ENCODE results near the gene LRRK1.
A peak's percentile ranks its signal among the peaks of the same experiment; 100 is the strongest.

LRRK1 gene

DNA sequence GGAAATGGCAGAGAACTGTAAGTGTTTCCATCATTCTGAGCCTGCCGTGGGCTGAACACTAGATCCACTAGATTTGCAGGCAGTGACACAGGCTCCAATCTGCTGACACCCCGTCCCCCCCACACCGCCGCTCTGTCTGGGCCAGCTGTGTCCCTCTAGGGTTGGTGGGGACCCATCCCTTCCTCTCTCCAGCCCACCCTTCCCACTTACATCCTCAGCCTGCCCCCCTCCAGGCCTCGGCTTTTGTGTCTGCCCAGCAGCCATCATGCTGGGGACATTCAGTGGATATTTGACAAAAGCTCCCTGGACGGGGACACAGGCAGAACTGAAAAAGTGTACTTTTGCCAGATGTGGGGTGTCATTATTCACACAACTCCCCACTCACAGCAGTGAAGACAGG lies 10.7 kb upstream of the LRRK1 start:
- H3K27ac ChIP-seq: no peak overlapping the region
- TF ChIP-seq, protein P1, sequence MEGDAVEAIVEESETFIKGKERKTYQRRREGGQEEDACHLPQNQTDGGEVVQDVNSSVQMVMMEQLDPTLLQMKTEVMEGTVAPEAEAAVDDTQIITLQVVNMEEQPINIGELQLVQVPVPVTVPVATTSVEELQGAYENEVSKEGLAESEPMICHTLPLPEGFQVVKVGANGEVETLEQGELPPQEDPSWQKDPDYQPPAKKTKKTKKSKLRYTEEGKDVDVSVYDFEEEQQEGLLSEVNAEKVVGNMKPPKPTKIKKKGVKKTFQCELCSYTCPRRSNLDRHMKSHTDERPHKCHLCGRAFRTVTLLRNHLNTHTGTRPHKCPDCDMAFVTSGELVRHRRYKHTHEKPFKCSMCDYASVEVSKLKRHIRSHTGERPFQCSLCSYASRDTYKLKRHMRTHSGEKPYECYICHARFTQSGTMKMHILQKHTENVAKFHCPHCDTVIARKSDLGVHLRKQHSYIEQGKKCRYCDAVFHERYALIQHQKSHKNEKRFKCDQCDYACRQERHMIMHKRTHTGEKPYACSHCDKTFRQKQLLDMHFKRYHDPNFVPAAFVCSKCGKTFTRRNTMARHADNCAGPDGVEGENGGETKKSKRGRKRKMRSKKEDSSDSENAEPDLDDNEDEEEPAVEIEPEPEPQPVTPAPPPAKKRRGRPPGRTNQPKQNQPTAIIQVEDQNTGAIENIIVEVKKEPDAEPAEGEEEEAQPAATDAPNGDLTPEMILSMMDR (conservative IDR thresholded peaks at IDR 0.05): no peak

DNA sequence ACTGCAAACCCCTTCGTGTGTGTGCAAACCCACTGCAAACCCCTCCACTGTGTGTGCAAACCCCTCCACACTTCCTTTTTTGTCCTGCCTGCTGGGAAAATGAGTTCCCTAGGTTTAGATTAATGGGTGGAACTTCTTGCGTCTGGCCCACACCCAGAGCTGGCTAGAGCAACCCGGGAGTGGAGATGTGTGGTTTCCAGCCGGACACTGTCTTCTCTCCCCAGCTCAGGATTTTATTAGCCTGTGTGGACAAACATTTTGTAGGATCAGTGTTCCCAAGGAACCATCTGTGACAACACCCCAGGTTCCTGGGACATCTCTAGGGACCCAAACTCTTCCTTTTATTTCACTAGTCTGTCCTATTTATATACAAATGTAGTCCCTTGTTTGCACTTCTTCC lies 9.6 kb upstream of the LRRK1 start:
- TF ChIP-seq, protein P1 (conservative IDR thresholded peaks at IDR 0.05): no peak
- H3K27ac ChIP-seq: peak overlapping the region; percentile 27

DNA sequence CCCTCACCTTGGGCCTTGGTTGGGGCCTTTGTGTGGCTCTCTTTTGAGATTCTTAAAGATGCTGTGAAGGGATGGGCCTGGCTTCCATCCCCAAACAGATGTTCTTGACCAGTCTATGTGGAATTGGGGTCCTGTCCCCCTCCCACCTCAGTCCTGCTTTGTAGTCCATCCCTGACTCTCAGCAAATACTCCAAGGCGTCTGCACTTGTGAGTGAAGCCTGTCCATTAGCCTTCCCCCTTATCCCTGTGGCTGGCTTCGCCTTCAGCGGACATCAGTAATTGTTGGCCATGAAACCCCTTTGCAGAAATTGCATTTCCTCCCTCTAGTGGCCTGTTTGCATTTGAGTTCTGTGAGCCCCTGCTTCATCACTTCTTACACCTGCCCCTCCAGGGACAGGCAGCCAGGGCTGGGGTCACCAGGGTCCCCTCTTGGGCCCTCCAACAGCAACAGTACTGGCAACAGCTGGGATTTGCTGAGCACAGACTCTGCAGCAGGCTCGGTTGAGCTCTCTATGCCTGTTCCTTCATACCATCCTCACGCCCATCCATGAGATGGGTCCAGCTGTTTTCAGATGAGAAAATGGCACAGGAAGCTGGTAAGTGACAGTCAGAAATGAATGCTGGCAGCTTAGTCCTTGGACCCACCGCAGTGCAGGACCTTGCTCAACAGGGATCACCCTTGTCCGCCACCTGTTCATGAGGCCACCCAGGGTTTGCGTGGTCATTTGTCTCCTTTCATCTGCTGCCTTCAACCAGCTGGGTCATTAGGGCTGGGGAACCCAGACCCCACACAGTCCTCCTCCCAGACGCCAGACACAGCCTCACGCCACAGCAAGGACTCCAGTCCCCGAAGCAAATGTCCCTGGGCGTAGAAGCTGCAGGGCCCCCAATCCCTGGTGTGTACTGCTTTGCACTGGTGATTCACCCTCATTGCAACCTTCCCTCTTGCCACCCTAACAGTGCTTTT lies 8.9 kb upstream of the LRRK1 start:
- TF ChIP-seq, protein P1 (conservative IDR thresholded peaks at IDR 0.05): peak; percentile 66
- peak overlapping the region; percentile 27 for H3K27ac ChIP-seq

DNA sequence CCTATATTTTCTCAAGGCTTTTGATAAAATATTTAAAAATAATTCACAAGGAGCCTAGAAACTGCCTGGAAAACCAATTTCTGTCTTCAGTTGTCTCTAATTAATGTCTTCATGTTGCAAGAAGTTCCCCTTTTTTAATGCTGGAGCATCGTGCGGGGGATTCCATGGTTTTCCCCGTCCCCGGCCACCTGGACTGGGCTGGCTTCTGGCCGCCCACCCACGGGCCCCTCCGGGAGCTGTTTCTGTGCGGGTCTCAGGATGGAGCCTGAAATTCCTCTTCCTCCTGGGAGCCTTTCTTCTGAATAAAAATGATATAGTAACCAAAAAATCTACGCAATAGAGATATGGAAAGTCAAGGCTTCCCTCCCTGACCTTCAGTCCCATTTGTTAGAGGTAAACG lies 8.1 kb upstream of the LRRK1 start:
- TF ChIP-seq, protein P1 (conservative IDR thresholded peaks at IDR 0.05): no peak
- no peak overlapping the region for H3K27ac ChIP-seq

DNA sequence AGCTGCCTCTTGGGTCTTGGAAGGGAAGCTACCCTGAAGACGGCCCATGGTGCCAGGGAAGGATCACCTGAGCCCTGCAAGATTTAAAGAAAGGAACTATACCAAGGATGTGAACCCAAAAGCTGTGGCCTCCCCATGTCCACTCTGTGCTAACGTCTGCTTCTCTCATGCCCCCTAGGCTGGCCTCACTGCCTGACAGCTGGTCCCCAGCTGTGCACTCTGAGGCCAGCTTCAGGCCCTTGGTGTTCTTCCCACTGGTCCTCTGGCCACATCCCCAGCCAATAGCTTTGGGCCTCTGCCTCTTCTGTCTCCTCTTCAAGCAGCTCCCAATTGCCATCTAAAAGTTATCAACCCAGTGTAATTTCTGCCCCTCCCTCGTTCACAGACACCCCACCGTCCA lies 5.2 kb upstream of the LRRK1 start:
- TF ChIP-seq, protein P1 (conservative IDR thresholded peaks at IDR 0.05): no peak
- no peak overlapping the region for H3K27ac ChIP-seq

DNA sequence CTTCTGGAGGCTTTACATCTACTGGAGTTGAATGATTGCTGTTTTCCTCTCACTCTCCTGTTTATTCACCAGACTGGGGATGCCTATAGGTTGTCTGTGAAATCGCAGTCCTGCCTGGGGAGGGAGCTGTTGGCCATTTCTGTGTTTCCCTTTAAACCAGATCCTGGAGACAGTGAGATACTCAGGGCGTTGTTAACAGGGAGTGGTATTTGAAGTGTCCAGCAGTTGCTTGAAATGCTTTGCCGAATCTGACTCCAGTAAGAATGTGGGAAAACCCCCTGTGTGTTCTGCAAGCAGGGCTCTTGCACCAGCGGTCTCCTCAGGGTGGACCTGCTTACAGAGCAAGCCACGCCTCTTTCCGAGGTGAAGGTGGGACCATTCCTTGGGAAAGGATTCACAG lies 4.3 kb upstream of the LRRK1 start:
- H3K27ac ChIP-seq: no peak overlapping the region
- TF ChIP-seq, protein P1 (conservative IDR thresholded peaks at IDR 0.05): 0 out of 2 replicates have a peak, but pooled peaks have one; percentile 27

DNA sequence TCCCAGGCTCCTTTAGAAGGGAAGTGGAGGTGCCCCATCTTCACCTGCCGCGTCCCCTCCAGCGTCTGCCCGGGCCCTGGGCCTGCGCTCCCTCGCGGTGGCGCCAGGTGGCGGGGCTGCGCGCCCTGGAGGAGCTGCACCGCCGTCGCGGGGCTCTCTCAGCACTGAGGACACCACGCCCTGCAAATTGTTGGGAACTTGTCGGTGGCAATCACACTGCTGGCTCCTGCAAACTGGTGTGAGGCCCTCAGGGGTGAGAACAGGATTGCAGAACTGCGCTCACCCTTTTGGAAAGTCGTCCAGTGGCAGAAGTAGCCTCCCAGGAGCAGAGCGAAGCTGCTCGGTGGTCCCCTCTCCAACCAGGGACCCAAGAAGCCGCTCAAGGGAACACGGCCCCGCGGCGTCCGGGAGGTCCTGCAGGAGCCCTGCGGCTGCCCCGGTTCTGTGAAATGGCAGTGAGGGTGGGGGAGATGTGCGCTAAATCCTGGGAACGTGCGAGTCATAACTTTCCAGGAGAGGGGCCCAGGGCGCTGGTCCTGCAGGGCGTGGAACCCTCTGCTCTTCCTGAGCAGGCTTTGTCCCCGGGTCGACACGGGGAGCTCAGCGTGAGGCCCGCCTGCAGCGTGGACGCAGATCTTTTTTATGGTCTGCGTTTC lies 995 bp upstream of the LRRK1 start:
- TF ChIP-seq, protein P1 (conservative IDR thresholded peaks at IDR 0.05): peak; percentile 100
- H3K27ac ChIP-seq: peak overlapping the region; percentile 83

Data from VCaP (cell line).